AG09309 (cell line): ENCODE measurements around the gene C9orf50.

Experiments
- DNase-seq: peaks from one replicate; pipeline ENCODE4 v3.0.0-alpha.2; 2010; ENCODE audit warnings: low read depth
- H3K4me3 ChIP-seq: 2 replicates; pipeline ENCODE4 v1.5.1; 2011; ENCODE audit warnings: mild to moderate bottlenecking, low read depth, low read length, moderate library complexity; ENCODE audit not compliant: control insufficient read depth
- CTCF ChIP-seq: IDR thresholded peaks from 2 replicates; pipeline ENCODE4 v1.5.1; 2011; ENCODE audit warnings: mild to moderate bottlenecking, low read depth, low read length, inconsistent platforms; ENCODE audit not compliant: insufficient read depth, control insufficient read depth; ENCODE audit errors: missing control alignments

The C9orf50 gene

GRCh38 chr9:129631674-129632129 lies 10.8 kb upstream of the C9orf50 start:
- no peak for DNase-seq
- H3K4me3 ChIP-seq, result no peak overlapping the region
- no peak for TF ChIP-seq CTCF

- no peak for DNase-seq
Observed at GRCh38 chr9:129630967-129631673, 10.2 kb upstream of the C9orf50 start.

GRCh38 chr9:129629251-129629820 lies 8.4 kb upstream of the C9orf50 start:
- no peak for DNase-seq
- H3K4me3 ChIP-seq, result no peak overlapping the region
- no peak for TF ChIP-seq CTCF

More at GRCh38 chr9:129630967-129631673, 10.2 kb upstream of the C9orf50 start:
- no peak for TF ChIP-seq CTCF
- H3K4me3 ChIP-seq, result no peak overlapping the region

GRCh38 chr9:129628709-129629108 lies 7.8 kb upstream of the C9orf50 start:
- no peak overlapping the region for H3K4me3 ChIP-seq
- TF ChIP-seq CTCF, result no peak
- DNase-seq, result no peak

- peak overlapping the region; percentile 97 for H3K4me3 ChIP-seq
- no peak for DNase-seq
Observed at GRCh38 chr9:129627556-129628440, 6.9 kb upstream of the C9orf50 start.

More at GRCh38 chr9:129627556-129628440, 6.9 kb upstream of the C9orf50 start:
- TF ChIP-seq CTCF, result no peak
